HG03342 (cell line): ENCODE data around the gene KBTBD13.

ENCODE experiments used
- ATAC-seq: cut with Tn5 transposase; IDR thresholded peaks from one replicate; pipeline ENCODE4 v1.9.1; 2021; ENCODE audit warnings: mild to moderate bottlenecking, moderate library complexity; ENCODE audit not compliant: unreplicated experiment

KBTBD13 gene

GRCh38 chr15:65105038-65105437 is 28.5 kb downstream of the KBTBD13 start:
- no peak for ATAC-seq

GRCh38 chr15:65106011-65106590 is 29.6 kb downstream of the KBTBD13 start:
- ATAC-seq: no peak

GRCh38 chr15:65110676-65111292 is 34.2 kb downstream of the KBTBD13 start:
- ATAC-seq: no peak

GRCh38 chr15:65115086-65115485 is 38.5 kb downstream of the KBTBD13 start, which contains the start of gene UBAP1L:
Gene UBAP1L (minus strand): TSS chr15:65115200. CDS start chr15:65106215, 8,985 bp downstream.
- ATAC-seq: no peak

- no peak for ATAC-seq
Measured at GRCh38 chr15:65115542-65115941, 39.0 kb downstream of the KBTBD13 start.
